ENCODE measurements around the gene MRPL33.

DNA sequence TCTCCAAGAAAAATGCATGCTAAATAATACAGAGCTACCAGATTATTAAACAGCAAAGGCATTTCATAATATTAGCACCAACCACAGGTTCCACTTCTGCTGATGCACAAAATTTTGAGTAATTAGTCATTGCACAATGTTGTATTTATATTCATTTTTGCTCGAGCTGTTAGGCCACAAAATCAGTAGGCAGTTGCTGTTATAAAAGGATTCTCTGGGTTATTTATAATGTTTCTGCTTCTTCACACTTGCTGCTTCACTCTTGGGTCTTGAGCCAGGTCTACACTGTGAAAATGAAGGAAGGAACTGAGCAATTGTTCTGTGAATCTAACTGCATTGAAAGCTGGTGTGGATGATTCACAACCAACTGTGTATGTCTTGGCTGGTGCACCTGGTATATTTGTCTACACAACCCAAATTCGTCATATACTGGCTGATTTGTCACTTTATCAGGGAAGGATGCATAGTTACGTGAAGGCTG is 38.3 kb downstream of the MRPL33 start:
- TF ChIP-seq POLR2A (IDR thresholded peaks at IDR 0.05): no peak
- no peak for TF ChIP-seq EP300 (IDR thresholded peaks at IDR 0.05)
- TF ChIP-seq, protein P1, sequence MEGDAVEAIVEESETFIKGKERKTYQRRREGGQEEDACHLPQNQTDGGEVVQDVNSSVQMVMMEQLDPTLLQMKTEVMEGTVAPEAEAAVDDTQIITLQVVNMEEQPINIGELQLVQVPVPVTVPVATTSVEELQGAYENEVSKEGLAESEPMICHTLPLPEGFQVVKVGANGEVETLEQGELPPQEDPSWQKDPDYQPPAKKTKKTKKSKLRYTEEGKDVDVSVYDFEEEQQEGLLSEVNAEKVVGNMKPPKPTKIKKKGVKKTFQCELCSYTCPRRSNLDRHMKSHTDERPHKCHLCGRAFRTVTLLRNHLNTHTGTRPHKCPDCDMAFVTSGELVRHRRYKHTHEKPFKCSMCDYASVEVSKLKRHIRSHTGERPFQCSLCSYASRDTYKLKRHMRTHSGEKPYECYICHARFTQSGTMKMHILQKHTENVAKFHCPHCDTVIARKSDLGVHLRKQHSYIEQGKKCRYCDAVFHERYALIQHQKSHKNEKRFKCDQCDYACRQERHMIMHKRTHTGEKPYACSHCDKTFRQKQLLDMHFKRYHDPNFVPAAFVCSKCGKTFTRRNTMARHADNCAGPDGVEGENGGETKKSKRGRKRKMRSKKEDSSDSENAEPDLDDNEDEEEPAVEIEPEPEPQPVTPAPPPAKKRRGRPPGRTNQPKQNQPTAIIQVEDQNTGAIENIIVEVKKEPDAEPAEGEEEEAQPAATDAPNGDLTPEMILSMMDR (IDR thresholded peaks at IDR 0.05): no peak
- TF ChIP-seq POLR2AphosphoS5 (IDR thresholded peaks at IDR 0.05): no peak

Measured in gastroesophageal sphincter (tissue), 3 donors.